ENCODE data around the gene RASA2.

DNA sequence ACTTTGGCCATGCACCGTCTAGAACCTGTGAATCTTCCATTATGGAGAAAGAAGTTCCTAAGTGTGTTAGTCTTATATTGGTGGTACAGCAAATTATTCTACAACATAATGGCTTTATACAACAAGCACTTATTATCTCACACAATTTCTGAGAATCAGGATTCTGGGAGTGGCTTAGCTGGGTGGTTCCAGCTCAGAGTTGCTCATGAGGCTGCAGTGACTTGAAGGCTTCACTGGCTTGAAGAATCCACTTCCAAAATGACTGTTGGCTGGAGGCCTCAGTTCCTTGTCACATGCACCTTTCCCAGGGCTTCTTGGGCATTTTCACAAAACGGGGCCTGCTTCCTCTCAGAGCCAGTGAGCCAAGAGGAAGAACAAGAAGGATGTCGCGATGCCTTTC, 169.0 kb downstream of the RASA2 start:
- no peak for TF ChIP-seq CTCF (IDR thresholded peaks at IDR 0.05 in 8 of 11, conservative IDR thresholded peaks at IDR 0.05 in 3 of 11)
- TF ChIP-seq POLR2A (IDR thresholded peaks at IDR 0.05) = no peak
